ENCODE results near the gene TNFRSF1B. TPM values are rescaled to one million over a fixed set of nuclear protein-coding genes. Genes with fewer than 3 reads are reported as not detected.

The TNFRSF1B gene
- total RNA-seq, 1 experiment from 2014 or later, result 0.61 TPM

GRCh38 chr1:12208271-12208670 lies 41.5 kb downstream of the TNFRSF1B start:
- no peak for DNase-seq (ENCODE audit: low read depth, low spot score)
- H3K4me1 ChIP-seq (ENCODE audit: control insufficient read depth in 1 of 2, insufficient read depth in 2 of 2, low read length in 2 of 2), result peaks cover 6 to 9% of the 10 kb centered on the region in 2 experiments; a peak in 3 of 4 replicates
- no TSS peak for BruUV-seq (replicated peaks)
- H2AFZ ChIP-seq (ENCODE audit: low read depth, low read length, poor library complexity, severe bottlenecking), result no peak overlapping the region
- H3K9me2 ChIP-seq (ENCODE audit: insufficient read depth), result no peaks in the 10 kb centered on the region
- ATAC-seq, result no peak
- H3K9me3 ChIP-seq (ENCODE audit: control insufficient read depth in 1 of 2, insufficient read depth in 1 of 2, low read depth in 1 of 2, low read length in 2 of 2), result no peaks in the 10 kb centered on the region
- CTCF ChIA-PET, result interaction anchor here (4.0 kb wide), 1 partner anchor 82 kb away, joined by 63 read pairs; no protein-coding TSS in a partner anchor
- intact Hi-C loops (cut with micrococcal nuclease), result loop anchor here (10.0 kb wide), 1 partner anchor 373 kb away; no protein-coding TSS in a partner anchor
- H3K9ac ChIP-seq (ENCODE audit: low read length), result no peak overlapping the region
- H3K27ac ChIP-seq (ENCODE audit: low read depth, low read length), result no peak overlapping the region
- no peak for TF ChIP-seq CTCF (IDR thresholded peaks at IDR 0.05 in 2 of 3, conservative IDR thresholded peaks at IDR 0.05 in 1 of 3; ENCODE audit: borderline replicate concordance in 1 of 3, insufficient read depth in 1 of 3, low read depth in 2 of 3, low read length in 2 of 3)
- TF ChIP-seq ATF3 (IDR thresholded peaks at IDR 0.05), result no peak
- TF ChIP-seq RAD21 (IDR thresholded peaks at IDR 0.05; ENCODE audit: low read depth), result no peak
- no peak for TF ChIP-seq ZBTB33 (IDR thresholded peaks at IDR 0.05; ENCODE audit: extremely low read depth, insufficient replicate concordance, low read length)
- no peak for TF ChIP-seq EZH2phosphoT487 (IDR thresholded peaks at IDR 0.05; ENCODE audit: borderline replicate concordance)
- no peak for TF ChIP-seq EZH2 (IDR thresholded peaks at IDR 0.05)
- no peak for TF ChIP-seq CBX3 (IDR thresholded peaks at IDR 0.05; ENCODE audit: low read depth)
- no peak for TF ChIP-seq POLR2A (IDR thresholded peaks at IDR 0.05; ENCODE audit: borderline replicate concordance, extremely low read depth, insufficient read depth, insufficient read length)
- TF ChIP-seq CEBPB (IDR thresholded peaks at IDR 0.05; ENCODE audit: low read depth), result no peak
- TF ChIP-seq SIN3A (IDR thresholded peaks at IDR 0.05; ENCODE audit: low read depth), result no peak
- no peak for TF ChIP-seq FOSL1 (IDR thresholded peaks at IDR 0.05; ENCODE audit: low read depth)
- no peak for TF ChIP-seq SP1 (IDR thresholded peaks at IDR 0.05; ENCODE audit: low read depth)
- TF ChIP-seq TCF7L2 (IDR thresholded peaks at IDR 0.05; ENCODE audit: borderline replicate concordance, extremely low read depth, insufficient read depth, insufficient read length), result no peak
- TF ChIP-seq YY1 (IDR thresholded peaks at IDR 0.05; ENCODE audit: extremely low read depth, insufficient replicate concordance, low read depth, low read length), result no peak
- TF ChIP-seq SRF (IDR thresholded peaks at IDR 0.05; ENCODE audit: low read depth), result no peak
- H3K79me2 ChIP-seq (ENCODE audit: insufficient read depth, low read length), result no peaks in the 10 kb centered on the region
- H3K36me3 ChIP-seq (ENCODE audit: control insufficient read depth in 1 of 2, insufficient read depth in 2 of 2, low read length in 2 of 2), result no peaks in the 10 kb centered on the region
- no peaks in the 10 kb centered on the region for H4K20me1 ChIP-seq (ENCODE audit: insufficient read depth)
- no peaks in the 10 kb centered on the region for H3K27me3 ChIP-seq (ENCODE audit: insufficient read depth, low read length)
- H3K4me2 ChIP-seq (ENCODE audit: low read length), result no peak overlapping the region
- POLR2A ChIA-PET, result no interaction called here
- RAD21 ChIA-PET (ENCODE audit: low non-redundant PET in 1 of 2, low total read pairs in 2 of 2, uncharacterized antibody in 2 of 2, unreplicated experiment in 2 of 2), result interaction anchor here in 1 of 2 experiments (3.3 kb wide), 1 partner anchor 83 kb away, joined by 15 read pairs; no protein-coding TSS in a partner anchor
- H3K4me3 ChIP-seq (replicated peaks in 1 of 2; ENCODE audit: low read depth in 1 of 2, low read length in 2 of 2), result no peak overlapping the region
